ENCODE results near the gene MNAT1.

Gene MNAT1

DNA sequence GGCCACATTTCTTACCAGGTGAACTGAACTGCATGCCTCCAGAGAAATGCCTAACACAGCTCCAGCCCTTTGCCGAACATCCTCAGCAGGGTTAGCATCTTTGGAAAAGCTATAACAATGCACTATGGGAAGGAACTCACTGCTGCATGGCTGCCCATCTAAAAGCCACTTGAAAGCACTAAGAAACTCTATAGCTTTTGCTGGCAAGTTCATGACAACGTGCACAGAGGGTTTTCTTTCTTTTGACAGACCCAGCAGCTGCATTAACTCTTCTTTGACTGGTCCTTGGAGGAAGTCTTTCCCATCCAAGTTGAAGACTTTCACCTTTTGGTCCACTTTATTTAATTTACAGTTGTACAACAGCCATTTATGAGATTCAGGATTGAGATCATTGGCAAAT lies 241.0 kb downstream of the MNAT1 start:
- Histone ChIP-seq H3K27ac (ENCODE audit: poor library complexity, severe bottlenecking) (no peak overlapping the region), H3K4me3 (ENCODE audit: severe bottlenecking) (no peak overlapping the region), H3K27me3 (ENCODE audit: insufficient read depth, poor library complexity, severe bottlenecking) (no peaks in the 10 kb centered on the region), H3K36me3 (ENCODE audit: low read depth) (peaks cover 61% of the 10 kb centered on the region), H3K4me1 (ENCODE audit: insufficient read depth, poor library complexity, severe bottlenecking) (peaks cover 19% of the 10 kb centered on the region), H3K9me3 (ENCODE audit: severe bottlenecking) (no peaks in the 10 kb centered on the region)
- DNase-seq (ENCODE audit: low spot score) (no peak), ATAC-seq (ENCODE audit: low read depth) (no peak)
- TF ChIP-seq, protein P1, sequence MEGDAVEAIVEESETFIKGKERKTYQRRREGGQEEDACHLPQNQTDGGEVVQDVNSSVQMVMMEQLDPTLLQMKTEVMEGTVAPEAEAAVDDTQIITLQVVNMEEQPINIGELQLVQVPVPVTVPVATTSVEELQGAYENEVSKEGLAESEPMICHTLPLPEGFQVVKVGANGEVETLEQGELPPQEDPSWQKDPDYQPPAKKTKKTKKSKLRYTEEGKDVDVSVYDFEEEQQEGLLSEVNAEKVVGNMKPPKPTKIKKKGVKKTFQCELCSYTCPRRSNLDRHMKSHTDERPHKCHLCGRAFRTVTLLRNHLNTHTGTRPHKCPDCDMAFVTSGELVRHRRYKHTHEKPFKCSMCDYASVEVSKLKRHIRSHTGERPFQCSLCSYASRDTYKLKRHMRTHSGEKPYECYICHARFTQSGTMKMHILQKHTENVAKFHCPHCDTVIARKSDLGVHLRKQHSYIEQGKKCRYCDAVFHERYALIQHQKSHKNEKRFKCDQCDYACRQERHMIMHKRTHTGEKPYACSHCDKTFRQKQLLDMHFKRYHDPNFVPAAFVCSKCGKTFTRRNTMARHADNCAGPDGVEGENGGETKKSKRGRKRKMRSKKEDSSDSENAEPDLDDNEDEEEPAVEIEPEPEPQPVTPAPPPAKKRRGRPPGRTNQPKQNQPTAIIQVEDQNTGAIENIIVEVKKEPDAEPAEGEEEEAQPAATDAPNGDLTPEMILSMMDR (IDR thresholded peaks at IDR 0.05; ENCODE audit: poor library complexity, severe bottlenecking), result no peak

DNA sequence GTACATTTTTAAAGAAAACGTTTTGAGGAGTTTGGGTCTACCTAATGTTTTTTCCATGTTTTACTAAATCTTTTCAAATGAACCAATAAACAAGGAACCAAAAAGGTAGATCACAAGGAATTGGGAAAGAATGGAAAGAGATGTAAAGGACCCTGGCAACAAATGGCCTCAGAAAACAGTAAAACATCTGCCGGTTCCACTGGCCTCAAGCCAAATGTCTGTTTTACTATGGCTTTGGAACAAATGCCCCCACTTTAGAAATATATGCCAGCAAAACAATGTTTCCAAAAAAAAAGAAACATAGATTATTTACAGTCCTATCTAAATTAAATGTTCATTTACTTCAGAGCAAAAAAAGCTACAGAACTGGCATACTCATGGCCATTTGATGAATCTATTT lies 243.3 kb downstream of the MNAT1 start:
- Histone ChIP-seq H3K9me3 (ENCODE audit: severe bottlenecking) (no peaks in the 10 kb centered on the region), H3K27me3 (ENCODE audit: insufficient read depth, poor library complexity, severe bottlenecking) (no peaks in the 10 kb centered on the region), H3K27ac (ENCODE audit: poor library complexity, severe bottlenecking) (no peak overlapping the region), H3K4me1 (ENCODE audit: insufficient read depth, poor library complexity, severe bottlenecking) (peaks cover 19% of the 10 kb centered on the region), H3K36me3 (ENCODE audit: low read depth) (peaks cover 61% of the 10 kb centered on the region), H3K4me3 (ENCODE audit: severe bottlenecking) (no peak overlapping the region)
- DNase-seq (ENCODE audit: low spot score) (no peak), ATAC-seq (ENCODE audit: low read depth) (no peak)
- TF ChIP-seq, protein P1 (IDR thresholded peaks at IDR 0.05; ENCODE audit: poor library complexity, severe bottlenecking), result no peak

DNA sequence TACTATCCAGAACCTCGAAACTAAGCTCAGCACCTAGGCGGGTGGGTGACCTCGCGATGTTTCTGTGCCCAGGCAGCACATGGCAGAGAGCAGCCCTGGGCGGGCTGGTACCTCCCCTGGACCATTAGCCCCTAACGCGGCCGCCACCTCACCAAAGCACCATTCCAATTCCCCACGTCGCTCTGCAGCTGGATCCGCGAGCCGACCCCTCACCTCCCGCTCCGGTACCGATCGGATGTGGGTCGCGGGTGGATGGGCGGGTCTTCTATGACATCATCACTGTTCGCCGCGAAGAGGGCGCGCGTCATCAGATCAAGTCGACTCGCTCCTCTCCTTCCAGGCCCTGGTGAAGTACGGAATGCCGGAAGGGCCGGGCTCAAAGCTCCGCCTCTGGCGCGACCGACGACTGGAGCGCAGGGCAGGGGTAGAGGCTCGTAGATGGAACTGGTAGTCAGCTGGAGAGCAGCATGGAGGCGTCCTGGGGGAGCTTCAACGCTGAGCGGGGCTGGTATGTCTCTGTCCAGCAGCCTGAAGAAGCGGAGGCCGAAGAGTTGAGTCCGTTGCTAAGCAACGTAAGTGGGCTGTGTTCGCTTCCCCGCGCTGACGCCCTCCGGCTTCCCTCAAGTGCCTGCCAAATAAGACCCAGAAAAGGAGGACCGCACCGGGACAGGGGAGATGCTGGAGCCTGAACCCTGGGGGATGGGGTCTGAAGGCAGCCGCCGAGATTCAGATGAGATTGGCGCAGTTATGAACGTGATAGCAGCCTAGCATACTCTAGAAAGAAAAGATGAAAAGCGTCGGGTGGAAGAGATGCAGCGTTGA lies 246.5 kb downstream of the MNAT1 start, which contains the start of the genes SLC38A6 and TRMT5:
SLC38A6 (plus strand) TSS at position 435 of the 822 bp plus-strand sequence; CDS start at position 468, 33 bp downstream.
TRMT5 (minus strand) TSS at position 269 of the 822 bp plus-strand sequence; CDS start at position 163, 106 bp downstream.
- H3K36me3 ChIP-seq (ENCODE audit: low read depth), result peaks cover 55% of the 10 kb centered on the region
- H3K9me3 ChIP-seq (ENCODE audit: severe bottlenecking), result no peaks in the 10 kb centered on the region
- DNase-seq (ENCODE audit: low spot score), result peak; percentile 96
- TF ChIP-seq, protein P1 (IDR thresholded peaks at IDR 0.05; ENCODE audit: poor library complexity, severe bottlenecking), result no peak
- H3K4me3 ChIP-seq (ENCODE audit: severe bottlenecking), result peak within 1 kb of the TSS; percentile 67
- ATAC-seq (ENCODE audit: low read depth), result peak; percentile 92
- peak within 1 kb of the TSS; percentile 51 for H3K27ac ChIP-seq (ENCODE audit: poor library complexity, severe bottlenecking)
- H3K4me1 ChIP-seq (ENCODE audit: insufficient read depth, poor library complexity, severe bottlenecking), result peaks cover 19% of the 10 kb centered on the region
- no peaks in the 10 kb centered on the region for H3K27me3 ChIP-seq (ENCODE audit: insufficient read depth, poor library complexity, severe bottlenecking)

DNA sequence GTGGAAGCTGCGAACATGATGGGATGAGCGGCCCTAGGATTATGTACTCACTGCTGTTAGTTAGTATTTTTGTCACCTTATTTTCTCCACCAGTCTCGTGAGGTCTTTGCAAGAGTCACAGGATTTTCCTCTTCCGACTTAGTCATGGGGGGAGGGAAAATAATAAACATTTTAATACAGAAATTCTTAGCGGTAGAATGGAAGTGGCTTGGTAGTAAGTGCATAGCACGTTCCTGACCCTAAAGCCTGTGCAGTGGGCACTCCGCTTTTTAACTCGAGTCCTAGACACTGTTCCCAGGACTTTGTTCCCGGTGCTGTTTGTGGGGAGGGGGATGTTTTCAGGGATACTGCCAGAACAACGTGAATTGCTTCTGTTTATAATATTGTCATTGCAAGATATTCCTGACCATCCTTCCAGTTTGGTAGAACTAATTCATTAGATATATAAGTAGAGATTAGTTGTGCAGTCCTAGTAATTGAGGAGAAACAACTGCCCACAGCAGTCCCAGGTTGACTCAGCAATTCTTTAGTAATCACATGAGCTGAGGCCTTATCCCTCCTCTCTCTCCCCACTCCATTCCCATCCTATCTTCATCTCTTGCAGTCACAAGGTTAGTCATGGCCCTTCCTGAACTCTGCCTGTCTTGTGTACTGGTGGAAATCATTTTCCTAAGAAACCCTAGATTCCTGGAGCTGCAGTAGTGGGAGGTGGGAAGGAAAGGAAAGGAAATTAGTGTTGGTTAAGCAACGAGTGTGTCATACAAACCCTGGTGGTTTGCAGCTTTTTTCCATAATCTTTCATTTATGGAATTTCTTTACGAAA lies 247.3 kb downstream of the MNAT1 start:
- H3K36me3 ChIP-seq (ENCODE audit: low read depth), result peaks cover 54% of the 10 kb centered on the region
- no peak for DNase-seq (ENCODE audit: low spot score)
- peak; percentile 48; the same call in 2 of the 3 replicates for ATAC-seq (ENCODE audit: low read depth)
- H3K4me3 ChIP-seq (ENCODE audit: severe bottlenecking), result peak overlapping the region; percentile 67
- H3K27me3 ChIP-seq (ENCODE audit: insufficient read depth, poor library complexity, severe bottlenecking), result no peaks in the 10 kb centered on the region
- no peaks in the 10 kb centered on the region for H3K9me3 ChIP-seq (ENCODE audit: severe bottlenecking)
- TF ChIP-seq, protein P1 (IDR thresholded peaks at IDR 0.05; ENCODE audit: poor library complexity, severe bottlenecking), result no peak
- peak overlapping the region; percentile 51 for H3K27ac ChIP-seq (ENCODE audit: poor library complexity, severe bottlenecking)
- peaks cover 19% of the 10 kb centered on the region for H3K4me1 ChIP-seq (ENCODE audit: insufficient read depth, poor library complexity, severe bottlenecking)

Measured in RWPE2 (cell line).